Trophoblast cell (in vitro differentiated cells and primary cell): ENCODE measurements around the gene KLHL30.

ENCODE experiments used
- DNase-seq, 2 donors: peaks; one replicate each; pipeline ENCODE4 v3.0.0-alpha.2; 2016
- H2AFZ ChIP-seq: 2 replicates; pipeline ENCODE4 v1.6.1; 2013; ENCODE audit warnings: low read length, moderate library complexity, mild to moderate bottlenecking; ENCODE audit not compliant: insufficient read depth, poor library complexity
- H2AK5ac ChIP-seq: 2 replicates; pipeline ENCODE4 v1.6.1; 2013; ENCODE audit warnings: mild to moderate bottlenecking, low read length
- H2BK120ac ChIP-seq: 2 replicates; pipeline ENCODE4 v1.6.1; 2013; ENCODE audit warnings: low read length, mild to moderate bottlenecking, moderate library complexity; ENCODE audit not compliant: insufficient read depth, poor library complexity
- H2BK12ac ChIP-seq: 2 replicates; pipeline ENCODE4 v1.6.1; 2013; ENCODE audit warnings: mild to moderate bottlenecking, low read length, moderate library complexity
- H2BK5ac ChIP-seq: 2 replicates; pipeline ENCODE4 v1.6.1; 2013; ENCODE audit warnings: low read length, low read depth, moderate library complexity, mild to moderate bottlenecking; ENCODE audit not compliant: poor library complexity
- H3K14ac ChIP-seq: 2 replicates; pipeline ENCODE4 v1.6.1; 2013; ENCODE audit warnings: mild to moderate bottlenecking, low read length
- H3K18ac ChIP-seq: 2 replicates; pipeline ENCODE4 v1.6.1; 2013; ENCODE audit warnings: mild to moderate bottlenecking, low read length
- H3K23ac ChIP-seq: 2 replicates; pipeline ENCODE4 v1.6.1; 2013; ENCODE audit warnings: low read length
- H3K27ac ChIP-seq: 2 replicates; pipeline ENCODE4 v1.5.1; 2013; ENCODE audit warnings: low read depth, mild to moderate bottlenecking, inconsistent platforms, low read length, moderate library complexity
- H3K27me3 ChIP-seq: 2 replicates; pipeline ENCODE4 v1.6.1; 2013; ENCODE audit warnings: inconsistent platforms, mild to moderate bottlenecking, low read length, moderate library complexity; ENCODE audit not compliant: insufficient read depth
- H3K36me3 ChIP-seq, 2 experiments: 1 replicate in 1 of 2; 2 replicates in 1 of 2; pipeline ENCODE4 v1.6.1; 2013; ENCODE audit warnings: low read length in 2 of 2, mild to moderate bottlenecking in 2 of 2, moderate library complexity in 1 of 2; ENCODE audit not compliant: insufficient read depth in 2 of 2, control insufficient read depth in 1 of 2
- H3K4ac ChIP-seq: 2 replicates; pipeline ENCODE4 v1.6.1; 2013; ENCODE audit warnings: low read depth, mild to moderate bottlenecking, low read length, moderate library complexity
- H3K4me1 ChIP-seq, 2 experiments: 1 replicate in 1 of 2; 2 replicates in 1 of 2; pipeline ENCODE4 v1.6.1; 2013; ENCODE audit warnings: low read length in 2 of 2, mild to moderate bottlenecking in 2 of 2, moderate library complexity in 1 of 2; ENCODE audit not compliant: insufficient read depth in 2 of 2, control insufficient read depth in 1 of 2
- H3K4me2 ChIP-seq: 2 replicates; pipeline ENCODE4 v1.6.1; 2013; ENCODE audit warnings: inconsistent platforms, mild to moderate bottlenecking, low read length, moderate library complexity
- H3K4me3 ChIP-seq: 2 replicates; pipeline ENCODE4 v1.5.1; 2013; ENCODE audit warnings: mild to moderate bottlenecking, low read depth, low read length, inconsistent platforms
- H3K79me1 ChIP-seq: one replicate; pipeline ENCODE4 v1.6.1; 2013; ENCODE audit warnings: low read length
- H3K79me2 ChIP-seq: 2 replicates; pipeline ENCODE4 v1.6.1; 2013; ENCODE audit warnings: low read length, mild to moderate bottlenecking; ENCODE audit not compliant: control insufficient read depth, insufficient read depth, poor library complexity
- H3K9ac ChIP-seq: 2 replicates; pipeline ENCODE4 v1.6.1; 2013; ENCODE audit warnings: mild to moderate bottlenecking, low read length
- H3K9me3 ChIP-seq: 2 replicates; pipeline ENCODE4 v1.6.1; 2013; ENCODE audit warnings: low read depth, mild to moderate bottlenecking, control low read depth, inconsistent platforms, low read length; ENCODE audit not compliant: insufficient read depth
- H4K12ac ChIP-seq: 2 replicates; pipeline ENCODE4 v1.6.1; 2013; ENCODE audit warnings: low read depth, mild to moderate bottlenecking, low read length, moderate library complexity
- H4K8ac ChIP-seq: 2 replicates; pipeline ENCODE4 v1.6.1; 2013; ENCODE audit warnings: low read depth, mild to moderate bottlenecking, low read length, moderate library complexity
- H4K91ac ChIP-seq: one replicate; pipeline ENCODE4 v1.6.1; 2013; ENCODE audit warnings: low read depth, mild to moderate bottlenecking, low read length, moderate library complexity
- WGBS: extraction: QIAGEN DNeasy Blood & Tissue Kit; methylation state at CpG from one replicate; pipeline ENCODE4 v1.1.7; 2013; ENCODE audit warnings: missing lambda C conversion rate; ENCODE audit not compliant: insufficient read length, insufficient coverage; ENCODE audit errors: extremely low coverage; 5-methylcytosine and 5-hydroxymethylcytosine counted together

Gene KLHL30

GRCh38 chr2:238129166-238130010 lies 9.1 kb upstream of the KLHL30 start:
- no peaks in the 10 kb centered on the region for H3K36me3 ChIP-seq
- H4K91ac ChIP-seq, result no peak overlapping the region
- H3K27ac ChIP-seq, result no peak overlapping the region
- no peaks in the 10 kb centered on the region for H3K79me2 ChIP-seq
- no peak overlapping the region for H3K14ac ChIP-seq
- no CpG with 5 or more reads among the region's 22 CpGs for WGBS
- H3K9ac ChIP-seq, result no peak overlapping the region
- H2BK120ac ChIP-seq, result no peak overlapping the region
- H2BK5ac ChIP-seq, result no peak overlapping the region
- H3K4me2 ChIP-seq, result no peak overlapping the region
- H3K4me3 ChIP-seq, result no peak overlapping the region
- H2BK12ac ChIP-seq, result no peak overlapping the region
- peaks cover 4% of the 10 kb centered on the region for H3K9me3 ChIP-seq
- H3K27me3 ChIP-seq, result no peaks in the 10 kb centered on the region
- no peaks in the 10 kb centered on the region for H3K4me1 ChIP-seq
- no peak overlapping the region for H3K23ac ChIP-seq
- H3K4ac ChIP-seq, result no peak overlapping the region
- no peak overlapping the region for H2AFZ ChIP-seq
- no peaks in the 10 kb centered on the region for H3K79me1 ChIP-seq
- no peak overlapping the region for H2AK5ac ChIP-seq
- no peak overlapping the region for H3K18ac ChIP-seq
- no peak for DNase-seq
- H4K12ac ChIP-seq, result no peak overlapping the region
- H4K8ac ChIP-seq, result no peak overlapping the region

- WGBS, result no CpG with 5 or more reads among the region's 28 CpGs
- no peak overlapping the region for H3K9ac ChIP-seq
- peaks cover 1% of the 10 kb centered on the region for H3K9me3 ChIP-seq
- H3K18ac ChIP-seq, result no peak overlapping the region
- no peak overlapping the region for H3K4me3 ChIP-seq
- H3K4ac ChIP-seq, result no peak overlapping the region
- H2AK5ac ChIP-seq, result no peak overlapping the region
- no peak overlapping the region for H4K8ac ChIP-seq
- no peak overlapping the region for H4K91ac ChIP-seq
- H3K27ac ChIP-seq, result no peak overlapping the region
- H4K12ac ChIP-seq, result no peak overlapping the region
- H3K36me3 ChIP-seq, result no peaks in the 10 kb centered on the region
- no peak for DNase-seq
- H3K14ac ChIP-seq, result no peak overlapping the region
- H3K79me1 ChIP-seq, result no peaks in the 10 kb centered on the region
- no peak overlapping the region for H2BK5ac ChIP-seq
- no peak overlapping the region for H2AFZ ChIP-seq
- no peak overlapping the region for H2BK12ac ChIP-seq
- no peak overlapping the region for H3K4me2 ChIP-seq
- no peaks in the 10 kb centered on the region for H3K4me1 ChIP-seq
- no peak overlapping the region for H3K23ac ChIP-seq
- no peak overlapping the region for H2BK120ac ChIP-seq
- no peaks in the 10 kb centered on the region for H3K79me2 ChIP-seq
- no peaks in the 10 kb centered on the region for H3K27me3 ChIP-seq
These were observed 8.3 kb upstream of the KLHL30 start for GRCh38 chr2:238130111-238130695.

DNA sequence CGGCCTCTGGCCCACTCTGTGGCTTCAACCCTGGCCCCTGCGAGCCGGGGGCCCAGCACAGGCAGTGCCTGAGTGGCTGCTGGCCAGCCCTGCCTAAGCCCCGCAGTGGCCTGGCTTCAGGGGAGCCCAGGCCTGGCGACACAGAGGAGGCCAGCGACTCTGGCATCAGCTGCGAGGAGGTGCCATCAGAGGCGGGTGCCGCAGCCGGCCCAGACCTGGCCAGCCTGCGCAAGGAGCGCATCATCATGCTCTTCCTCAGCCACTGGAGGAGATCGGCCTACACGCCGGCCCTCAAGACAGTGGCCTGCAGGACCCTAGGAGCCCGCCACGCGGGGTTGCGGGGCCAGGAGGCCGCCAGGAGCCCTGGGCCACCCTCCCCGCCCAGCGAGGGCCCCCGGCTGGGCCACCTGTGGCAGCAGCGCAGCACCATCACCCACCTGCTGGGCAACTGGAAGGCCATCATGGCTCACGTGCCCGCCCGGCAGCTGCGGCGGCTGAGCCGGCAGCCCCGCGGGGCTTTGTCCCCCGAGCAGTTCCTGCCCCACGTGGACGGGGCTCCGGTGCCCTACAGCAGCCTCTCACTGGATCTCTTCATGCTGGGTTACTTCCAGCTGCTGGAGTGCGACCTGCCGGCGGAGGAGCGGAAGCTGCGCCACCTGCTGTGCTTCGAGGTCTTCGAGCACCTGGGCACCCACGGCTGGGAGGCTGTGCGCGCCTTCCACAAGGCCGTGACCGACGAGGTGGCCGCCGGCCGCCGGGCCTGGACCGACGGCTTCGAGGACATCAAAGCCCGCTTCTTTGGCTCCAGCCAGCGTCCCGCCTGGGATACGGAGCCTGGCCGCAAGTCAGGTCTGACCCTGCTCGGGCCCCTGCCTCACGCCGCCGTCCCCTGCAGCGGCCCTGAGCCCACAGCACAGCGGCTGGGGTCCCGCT lies 7.5 kb upstream of the KLHL30 start:
- DNase-seq, result peak in 1 of 2 donors; percentile 18
- WGBS, result no CpG with 5 or more reads among the region's 68 CpGs

DNA sequence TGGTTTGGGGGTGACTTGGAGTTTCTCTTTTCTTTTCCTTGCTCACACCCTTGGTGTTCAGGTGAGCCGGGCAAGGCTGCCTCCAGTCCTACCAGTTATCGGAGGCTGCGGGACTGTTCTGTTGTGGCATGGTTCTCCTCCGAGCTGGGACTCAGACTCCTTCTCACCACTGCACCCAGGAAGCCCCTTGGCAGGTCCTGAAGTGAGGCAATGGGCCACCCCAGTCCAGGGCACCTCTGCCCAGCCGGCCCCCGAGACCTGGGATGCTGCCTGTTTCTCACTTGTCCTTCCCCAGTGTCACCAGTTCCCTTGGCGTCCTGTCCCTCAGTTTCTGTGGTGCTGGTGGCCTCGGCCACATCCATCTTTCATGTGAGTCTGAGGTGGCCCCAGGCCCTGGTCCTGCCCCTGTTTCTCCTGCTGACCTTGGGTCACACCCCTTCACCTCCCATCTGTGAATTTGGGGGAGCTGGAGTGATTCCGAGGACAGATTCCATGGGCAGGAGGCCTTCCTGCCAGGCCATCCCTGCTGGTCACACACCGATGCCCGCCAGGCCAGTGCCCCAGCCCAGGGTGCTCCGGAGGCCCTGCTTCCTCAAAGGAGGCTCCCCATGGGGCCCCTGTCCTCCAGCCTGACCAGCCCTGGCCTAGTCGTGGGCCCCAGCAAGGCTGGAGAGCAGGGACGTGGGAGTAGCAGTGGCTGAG lies 6.6 kb upstream of the KLHL30 start:
- Histone ChIP-seq H4K12ac (no peak overlapping the region), H3K9me3 (peaks cover 1% of the 10 kb centered on the region), H3K79me1 (no peaks in the 10 kb centered on the region), H3K4me2 (no peak overlapping the region), H2BK12ac (no peak overlapping the region), H2AFZ (no peak overlapping the region), H3K23ac (no peak overlapping the region), H3K4ac (no peak overlapping the region), H3K9ac (no peak overlapping the region), H3K4me1 (no peaks in the 10 kb centered on the region), H3K4me3 (no peak overlapping the region), H2AK5ac (no peak overlapping the region), H3K14ac (no peak overlapping the region), H4K8ac (no peak overlapping the region), H2BK5ac (no peak overlapping the region), H3K79me2 (no peaks in the 10 kb centered on the region), H2BK120ac (no peak overlapping the region), H3K27me3 (no peaks in the 10 kb centered on the region), H3K18ac (no peak overlapping the region), H3K36me3 (no peaks in the 10 kb centered on the region), H4K91ac (no peak overlapping the region), H3K27ac (no peak overlapping the region)
- WGBS, result no CpG with 5 or more reads among the region's 14 CpGs
- DNase-seq, result no peak

More for the DNA sequence above, 7.5 kb upstream of the KLHL30 start:
- Histone ChIP-seq H3K14ac (no peak overlapping the region), H2AFZ (no peak overlapping the region), H3K4me3 (no peak overlapping the region), H2BK12ac (no peak overlapping the region), H3K79me2 (no peaks in the 10 kb centered on the region), H3K18ac (no peak overlapping the region), H3K9ac (no peak overlapping the region), H4K12ac (no peak overlapping the region), H4K8ac (no peak overlapping the region), H3K4me2 (no peak overlapping the region), H3K23ac (no peak overlapping the region), H3K27me3 (no peaks in the 10 kb centered on the region), H2AK5ac (no peak overlapping the region), H3K27ac (no peak overlapping the region), H3K4me1 (no peaks in the 10 kb centered on the region), H4K91ac (no peak overlapping the region), H2BK120ac (no peak overlapping the region), H3K79me1 (no peaks in the 10 kb centered on the region), H3K4ac (no peak overlapping the region), H3K36me3 (no peaks in the 10 kb centered on the region), H2BK5ac (no peak overlapping the region), H3K9me3 (peaks cover 1% of the 10 kb centered on the region)
